Liver (tissue), 3 donors: ENCODE results near the gene SNAPC3.

Source experiments
- CTCF ChIP-seq: fragments of 150-350 bp; IDR thresholded peaks from 2 replicates; pipeline ENCODE4 v1.5.1; 2017; ENCODE audit warnings: improper control_type of control experiment, low read depth, low read length; ENCODE audit not compliant: missing input control
- JUND ChIP-seq, 2 donors: IDR thresholded peaks; 2 replicates each; pipeline ENCODE4 v1.6.1; 2016; ENCODE audit warnings: antibody characterized with exemption in 2 of 2
- NR2F2 ChIP-seq: IDR thresholded peaks from 2 replicates; pipeline ENCODE4 v1.6.1; 2016; ENCODE audit warnings: antibody characterized with exemption
- RAD21 ChIP-seq, 2 donors: IDR thresholded peaks; 2 replicates each; pipeline ENCODE4 v1.6.1; 2016; ENCODE audit warnings: antibody characterized with exemption in 2 of 2, mild to moderate bottlenecking in 2 of 2
- SP1 ChIP-seq: IDR thresholded peaks from 2 replicates; pipeline ENCODE4 v1.6.1; 2018; ENCODE audit warnings: antibody characterized with exemption, mild to moderate bottlenecking
- TAF1 ChIP-seq: conservative IDR thresholded peaks from 2 replicates; pipeline ENCODE4 v1.6.1; 2016; ENCODE audit warnings: antibody characterized with exemption, mild to moderate bottlenecking
- TF ChIP-seq, protein P1 (sequence below): IDR thresholded peaks from 2 replicates; pipeline ENCODE4 v1.6.1; 2016; ENCODE audit warnings: antibody characterized with exemption, mild to moderate bottlenecking
- donor health status: healthy.
- donor health status: healthy.

GRCh38 chr9:15389173-15389572, 33.5 kb upstream of the SNAPC3 start:
- TF ChIP-seq CTCF: no peak
- TF ChIP-seq, protein P1, sequence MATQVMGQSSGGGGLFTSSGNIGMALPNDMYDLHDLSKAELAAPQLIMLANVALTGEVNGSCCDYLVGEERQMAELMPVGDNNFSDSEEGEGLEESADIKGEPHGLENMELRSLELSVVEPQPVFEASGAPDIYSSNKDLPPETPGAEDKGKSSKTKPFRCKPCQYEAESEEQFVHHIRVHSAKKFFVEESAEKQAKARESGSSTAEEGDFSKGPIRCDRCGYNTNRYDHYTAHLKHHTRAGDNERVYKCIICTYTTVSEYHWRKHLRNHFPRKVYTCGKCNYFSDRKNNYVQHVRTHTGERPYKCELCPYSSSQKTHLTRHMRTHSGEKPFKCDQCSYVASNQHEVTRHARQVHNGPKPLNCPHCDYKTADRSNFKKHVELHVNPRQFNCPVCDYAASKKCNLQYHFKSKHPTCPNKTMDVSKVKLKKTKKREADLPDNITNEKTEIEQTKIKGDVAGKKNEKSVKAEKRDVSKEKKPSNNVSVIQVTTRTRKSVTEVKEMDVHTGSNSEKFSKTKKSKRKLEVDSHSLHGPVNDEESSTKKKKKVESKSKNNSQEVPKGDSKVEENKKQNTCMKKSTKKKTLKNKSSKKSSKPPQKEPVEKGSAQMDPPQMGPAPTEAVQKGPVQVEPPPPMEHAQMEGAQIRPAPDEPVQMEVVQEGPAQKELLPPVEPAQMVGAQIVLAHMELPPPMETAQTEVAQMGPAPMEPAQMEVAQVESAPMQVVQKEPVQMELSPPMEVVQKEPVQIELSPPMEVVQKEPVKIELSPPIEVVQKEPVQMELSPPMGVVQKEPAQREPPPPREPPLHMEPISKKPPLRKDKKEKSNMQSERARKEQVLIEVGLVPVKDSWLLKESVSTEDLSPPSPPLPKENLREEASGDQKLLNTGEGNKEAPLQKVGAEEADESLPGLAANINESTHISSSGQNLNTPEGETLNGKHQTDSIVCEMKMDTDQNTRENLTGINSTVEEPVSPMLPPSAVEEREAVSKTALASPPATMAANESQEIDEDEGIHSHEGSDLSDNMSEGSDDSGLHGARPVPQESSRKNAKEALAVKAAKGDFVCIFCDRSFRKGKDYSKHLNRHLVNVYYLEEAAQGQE: no peak
- no peak for TF ChIP-seq NR2F2
- TF ChIP-seq JUND (IDR thresholded peaks at IDR 0.05): no peak
- TF ChIP-seq SP1: no peak
- TF ChIP-seq TAF1: no peak
- TF ChIP-seq RAD21 (IDR thresholded peaks at IDR 0.05): no peak
